GM12878 (cell line): ENCODE results near the gene ROCK2. TPM values are rescaled to one million over a fixed set of nuclear protein-coding genes. Genes with fewer than 3 reads are reported as not detected.

Experiments
- ATAC-seq: fragments of 200-7000 bp; cut with Tn5 transposase; 3 replicates; pipeline ENCODE4 v1.9.1; 2020; ENCODE audit warnings: mild to moderate bottlenecking, moderate library complexity
- BruUV-seq: library from RNA; stranded (reverse); fragments of 400-500 nt; replicated peaks from 2 replicates; lab custom pipeline; 2021; lab: Mats Ljungman, UMichigan
- CTCF ChIA-PET: fragments of 300-600 bp; sonication (Branson Sonifier 250); formaldehyde crosslinking; extraction: SDS; loops from one replicate; lab custom pipeline; 2021; ENCODE audit warnings: inconsistent platforms; lab: Yijun Ruan, JAX
- POLR2A ChIA-PET: fragments of 350-600 bp; formaldehyde crosslinking; extraction: SDS; loops from one replicate; lab custom pipeline; 2021; ENCODE audit warnings: inconsistent platforms; lab: Charles Lee
- RAD21 ChIA-PET: fragments of 300-600 bp; sonication (Branson Sonifier 250); formaldehyde crosslinking; loops from one replicate; lab custom pipeline; 2023; ENCODE audit warnings: antibody characterized with exemption; ENCODE audit not compliant: unreplicated experiment; lab: Charles Lee
- SMC1A ChIA-PET: fragments of 300-600 bp; sonication (Branson Sonifier 250); formaldehyde crosslinking; loops from one replicate; lab custom pipeline; 2023; ENCODE audit not compliant: unreplicated experiment, uncharacterized antibody; lab: Charles Lee
- DNase-seq: peaks from one replicate; pipeline ENCODE4 v3.0.0-alpha.2; 2011; ENCODE audit warnings: low read depth, low spot score
- FAIRE-seq: peaks from 3 replicates; lab custom pipeline; 2011; peaks lifted over from hg19 to GRCh38; lab: Jason Lieb, UNC
- H2AFZ ChIP-seq: 2 replicates; pipeline ENCODE4 v1.6.0; 2011; ENCODE audit warnings: low read depth, low read length, control low read depth; ENCODE audit not compliant: control insufficient read depth
- H3K27ac ChIP-seq: 2 replicates; pipeline ENCODE4 v1.5.1; 2011; ENCODE audit warnings: control low read depth; ENCODE audit not compliant: control insufficient read depth, insufficient read depth
- H3K27me3 ChIP-seq, 2 experiments: replicated peaks in 1 of 2; 2 replicates each; pipeline versions ENCODE4 v1.6.0 to v1.6.1; 2011; ENCODE audit warnings: low read length in 1 of 2; ENCODE audit not compliant: control insufficient read depth in 2 of 2, insufficient read depth in 2 of 2
- H3K36me3 ChIP-seq, 2 experiments: 2 replicates each; pipeline ENCODE4 v1.5.1; 2011; ENCODE audit warnings: low read length in 1 of 2; ENCODE audit not compliant: control insufficient read depth in 2 of 2, insufficient read depth in 2 of 2
- H3K4me1 ChIP-seq: 2 replicates; pipeline ENCODE4 v1.6.1; 2011; ENCODE audit warnings: mild to moderate bottlenecking, low read length, moderate library complexity, mixed read lengths; ENCODE audit not compliant: control insufficient read depth, insufficient read depth
- H3K4me2 ChIP-seq: 2 replicates; pipeline ENCODE4 v1.6.0; 2011; ENCODE audit warnings: control low read depth; ENCODE audit not compliant: control insufficient read depth, insufficient read depth
- H3K4me3 ChIP-seq: fragments of 200-600 bp; sonication (generic); 2 replicates; pipeline ENCODE4 v1.5.1; 2016
- H3K79me2 ChIP-seq: 2 replicates; pipeline ENCODE4 v1.6.0; 2011; ENCODE audit warnings: low read length; ENCODE audit not compliant: control insufficient read depth, insufficient read depth
- H3K9ac ChIP-seq: 2 replicates; pipeline ENCODE4 v1.8.0; 2011; ENCODE audit warnings: low read length, control low read depth, mixed read lengths; ENCODE audit not compliant: control insufficient read depth, insufficient read depth
- H3K9me3 ChIP-seq: replicated peaks from 3 replicates; pipeline ENCODE4 v1.5.1; 2011; ENCODE audit warnings: mild to moderate bottlenecking, low read length; ENCODE audit not compliant: control insufficient read depth, insufficient read depth
- H4K20me1 ChIP-seq: 2 replicates; pipeline ENCODE4 v1.6.0; 2011; ENCODE audit not compliant: control insufficient read depth, insufficient read depth
- FOXK2 ChIP-seq: fragments of 450-650 bp; IDR thresholded peaks from 2 replicates; pipeline ENCODE4 v1.6.1; 2017; ENCODE audit warnings: mild to moderate bottlenecking, moderate library complexity
- SREBF2 ChIP-seq: IDR thresholded peaks from 2 replicates; pipeline ENCODE4 v1.6.1; 2012; ENCODE audit warnings: mild to moderate bottlenecking, low read length
- ZNF207 ChIP-seq: fragments of 450-650 bp; IDR thresholded peaks from 2 replicates; pipeline ENCODE4 v1.6.1; 2014; ENCODE audit warnings: antibody characterized with exemption, mild to moderate bottlenecking, borderline replicate concordance
- ZNF384 ChIP-seq: IDR thresholded peaks from 2 replicates; pipeline ENCODE4 v1.6.1; 2012; ENCODE audit warnings: low read depth, mild to moderate bottlenecking, low read length, improper control_type of control experiment, borderline replicate concordance
- WGBS: methylation state at CpG from one replicate; pipeline ENCODE4 v1.1.6; 2016; ENCODE audit warnings: low lambda C conversion rate; ENCODE audit not compliant: insufficient replicate concordance, insufficient coverage; ENCODE audit errors: missing lambda C conversion rate; 5-methylcytosine and 5-hydroxymethylcytosine counted together
- in situ Hi-C: fragments of 300-500 bp; cut with MboI; formaldehyde crosslinking; loops from 9 replicates; pipeline ENCODE4 v1.14.3; 2018; ENCODE audit warnings: mixed read lengths
- intact Hi-C: fragments of 100-400 bp; cut with micrococcal nuclease; formaldehyde crosslinking; loops from one replicate; pipeline ENCODE4 v1.14.2; 2022; ENCODE audit not compliant: unreplicated experiment
- polyA plus RNA-seq, 11 experiments: library from polyadenylated mRNA; depleted of rRNA in 4 of 11; unstranded in 6 of 11; stranded (reverse) in 5 of 11; fragments of >200 nt; fragmentation: Nextera tagmentation in 4 of 11; fragmentation: Illumina TruSeq in 1 of 11; extraction: Ambion mirVana in 4 of 11; extraction: Trizol in 1 of 11; gene quantifications; 1 replicate in 1 of 11; 2 replicates in 10 of 11; pipeline versions ENCODE4 v1.2.1 to v1.2.3, GENCODE V29; 2011 to 2016; ENCODE audit warnings: inconsistent platforms in 2 of 11, missing spikeins in 2 of 11, low read depth in 1 of 11
- total RNA-seq, 4 experiments: library from RNA; depleted of rRNA in 3 of 4; stranded (reverse); fragments of >200 nt in 3 of 4; fragmentation: Illumina TruSeq in 1 of 4; extraction: Trizol in 1 of 4; gene quantifications; 2 replicates each; pipeline versions ENCODE4 v1.2.1 to v1.2.3, GENCODE V29; 2013 to 2021
- TF ChIP-seq, protein P1 (sequence below): fragments of 150-350 bp; IDR thresholded peaks from 2 replicates; pipeline ENCODE4 v1.6.1; 2016; ENCODE audit warnings: low read depth, low read length
- TF ChIP-seq, protein P2 (sequence below): IDR thresholded peaks from 2 replicates; pipeline ENCODE4 v1.6.1; 2011; ENCODE audit warnings: borderline replicate concordance, low read depth, mild to moderate bottlenecking, moderate library complexity, mixed read lengths, low read length; ENCODE audit not compliant: insufficient read depth; ENCODE audit errors: extremely low read length

Gene ROCK2
- total and polyA plus RNA-seq, 10 of the 15 experiments (the other 5 are each of a cell fraction or from before 2014, with no cell fraction given) = 4.6 to 22.1 (median 8.3) TPM

DNA sequence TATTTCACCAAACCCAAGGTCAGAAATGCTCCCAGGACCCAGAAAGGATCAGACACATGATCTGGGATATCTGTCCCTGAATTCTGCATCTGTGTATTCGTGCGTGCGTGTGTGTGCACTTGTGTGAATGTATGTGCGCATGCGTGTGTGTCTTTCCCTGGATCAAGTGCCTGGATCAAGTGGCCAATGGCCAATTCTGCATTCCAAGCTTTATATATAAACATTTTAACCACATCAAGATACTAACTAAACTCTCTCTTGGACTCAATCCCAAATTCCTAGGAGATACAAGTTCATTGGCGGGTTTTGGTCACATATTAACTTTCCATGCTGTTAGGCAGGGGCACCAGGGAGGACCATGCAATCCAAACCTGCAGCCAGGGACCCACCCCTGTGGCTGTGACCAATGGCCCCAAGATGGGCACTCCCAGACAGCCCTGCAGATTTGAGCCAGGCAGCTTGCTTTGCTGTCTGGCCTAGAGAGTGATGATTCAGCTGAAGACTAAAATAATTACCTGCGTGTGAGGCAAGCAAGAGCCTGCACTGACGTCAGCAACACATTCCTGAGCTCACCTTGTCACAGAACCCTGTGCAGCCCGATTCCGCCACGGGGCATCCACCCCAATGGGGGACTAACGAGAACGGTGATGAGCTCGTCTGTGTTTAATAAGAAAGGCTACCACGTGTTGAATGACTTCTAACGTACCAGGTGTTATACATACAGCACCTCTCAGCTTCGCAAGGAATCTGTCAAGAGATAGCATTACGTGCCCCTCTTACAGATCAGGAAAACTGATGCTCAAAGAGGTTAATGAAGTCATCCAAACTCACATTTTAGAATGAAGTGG is 45.3 kb upstream of the ROCK2 start (continued):
- TF ChIP-seq FOXK2 (no peak), SREBF2 (no peak), ZNF384 (no peak), ZNF207 (no peak)
- TF ChIP-seq, protein P1, sequence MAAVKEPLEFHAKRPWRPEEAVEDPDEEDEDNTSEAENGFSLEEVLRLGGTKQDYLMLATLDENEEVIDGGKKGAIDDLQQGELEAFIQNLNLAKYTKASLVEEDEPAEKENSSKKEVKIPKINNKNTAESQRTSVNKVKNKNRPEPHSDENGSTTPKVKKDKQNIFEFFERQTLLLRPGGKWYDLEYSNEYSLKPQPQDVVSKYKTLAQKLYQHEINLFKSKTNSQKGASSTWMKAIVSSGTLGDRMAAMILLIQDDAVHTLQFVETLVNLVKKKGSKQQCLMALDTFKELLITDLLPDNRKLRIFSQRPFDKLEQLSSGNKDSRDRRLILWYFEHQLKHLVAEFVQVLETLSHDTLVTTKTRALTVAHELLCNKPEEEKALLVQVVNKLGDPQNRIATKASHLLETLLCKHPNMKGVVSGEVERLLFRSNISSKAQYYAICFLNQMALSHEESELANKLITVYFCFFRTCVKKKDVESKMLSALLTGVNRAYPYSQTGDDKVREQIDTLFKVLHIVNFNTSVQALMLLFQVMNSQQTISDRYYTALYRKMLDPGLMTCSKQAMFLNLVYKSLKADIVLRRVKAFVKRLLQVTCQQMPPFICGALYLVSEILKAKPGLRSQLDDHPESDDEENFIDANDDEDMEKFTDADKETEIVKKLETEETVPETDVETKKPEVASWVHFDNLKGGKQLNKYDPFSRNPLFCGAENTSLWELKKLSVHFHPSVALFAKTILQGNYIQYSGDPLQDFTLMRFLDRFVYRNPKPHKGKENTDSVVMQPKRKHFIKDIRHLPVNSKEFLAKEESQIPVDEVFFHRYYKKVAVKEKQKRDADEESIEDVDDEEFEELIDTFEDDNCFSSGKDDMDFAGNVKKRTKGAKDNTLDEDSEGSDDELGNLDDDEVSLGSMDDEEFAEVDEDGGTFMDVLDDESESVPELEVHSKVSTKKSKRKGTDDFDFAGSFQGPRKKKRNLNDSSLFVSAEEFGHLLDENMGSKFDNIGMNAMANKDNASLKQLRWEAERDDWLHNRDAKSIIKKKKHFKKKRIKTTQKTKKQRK = no peak

DNA sequence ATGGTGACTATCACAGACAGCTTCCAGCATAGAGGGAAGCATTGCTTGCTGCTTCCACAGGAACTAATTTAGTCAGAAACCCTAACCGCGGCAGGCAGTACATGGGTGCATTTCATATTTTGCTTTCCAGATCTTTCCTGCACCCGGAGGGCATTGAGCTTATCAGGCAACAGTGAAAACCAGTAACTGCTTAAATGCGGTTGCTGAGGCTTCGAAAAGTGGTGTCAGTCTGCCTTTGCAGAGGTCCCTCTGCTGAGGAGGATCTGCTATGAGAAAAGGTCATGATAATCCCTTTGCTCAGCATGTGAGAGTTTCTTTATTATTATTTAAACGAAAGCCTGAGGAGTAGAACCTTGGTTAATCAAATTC is 44.6 kb upstream of the ROCK2 start:
- intact Hi-C loops (no loop called here), in situ Hi-C loops (no loop called here)
- no peak for ATAC-seq
- H3K4me3 ChIP-seq = no peak overlapping the region
- no peaks in the 10 kb centered on the region for H3K27me3 ChIP-seq
- BruUV-seq = no TSS peak
- no peaks in the 10 kb centered on the region for H3K36me3 ChIP-seq
- TF ChIP-seq, protein P2, sequence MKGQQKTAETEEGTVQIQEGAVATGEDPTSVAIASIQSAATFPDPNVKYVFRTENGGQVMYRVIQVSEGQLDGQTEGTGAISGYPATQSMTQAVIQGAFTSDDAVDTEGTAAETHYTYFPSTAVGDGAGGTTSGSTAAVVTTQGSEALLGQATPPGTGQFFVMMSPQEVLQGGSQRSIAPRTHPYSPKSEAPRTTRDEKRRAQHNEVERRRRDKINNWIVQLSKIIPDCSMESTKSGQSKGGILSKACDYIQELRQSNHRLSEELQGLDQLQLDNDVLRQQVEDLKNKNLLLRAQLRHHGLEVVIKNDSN = no peak
- TF ChIP-seq, all 136 proteins: peak for 0
- Histone ChIP-seq H3K9me3 (no peaks in the 10 kb centered on the region), H4K20me1 (no peaks in the 10 kb centered on the region), H3K79me2 (no peaks in the 10 kb centered on the region), H3K27ac (no peak overlapping the region), H2AFZ (no peak overlapping the region), H3K9ac (no peak overlapping the region), H3K4me1 (peaks cover 10% of the 10 kb centered on the region), H3K4me2 (no peak overlapping the region)
- CTCF ChIA-PET = interaction anchor here (1.6 kb wide), 1 partner anchor 16 kb away, joined by 3 read pairs; no protein-coding TSS in a partner anchor
- DNase-seq (no peak), FAIRE-seq (no peak)
- SMC1A ChIA-PET = interaction anchor here (0.6 kb wide), 1 partner anchor 283 kb away, joined by 3 read pairs; no protein-coding TSS in a partner anchor
- POLR2A ChIA-PET = no interaction called here
- whole genome bisulfite sequencing = 81% methylated on average over 6 of the region's 6 CpGs
- RAD21 ChIA-PET = no interaction called here
